CD4-positive, alpha-beta T cell treated with Interleukin-12 subunit alpha and Interleukin-12 subunit beta, for 1 hour (primary cell): ENCODE results near the gene PRDM5.

Source experiments
- DNase-seq: peaks from one replicate; pipeline ENCODE4 v3.0.0-alpha.2; 2020

The PRDM5 gene

GRCh38 chr4:120922381-120923206 is at the start of gene PRDM5:
TSS of gene PRDM5 (minus strand) at chr4:120922726. CDS start at chr4:120922608, 118 bp downstream.
- DNase-seq, result peak; percentile 6

GRCh38 chr4:120971884-120972283 is 49.4 kb upstream of the PRDM5 start:
- DNase-seq, result no peak

GRCh38 chr4:120965938-120966337 is 43.4 kb upstream of the PRDM5 start:
- DNase-seq, result no peak

GRCh38 chr4:120964596-120964995 is 42.1 kb upstream of the PRDM5 start:
- DNase-seq, result no peak

- no peak for DNase-seq
Observed at GRCh38 chr4:120963449-120963848, 40.9 kb upstream of the PRDM5 start.

GRCh38 chr4:120960656-120961267 is 38.2 kb upstream of the PRDM5 start:
- no peak for DNase-seq

- no peak for DNase-seq
Observed at GRCh38 chr4:120948382-120948781, 25.9 kb upstream of the PRDM5 start.

GRCh38 chr4:120942776-120943175 is 20.2 kb upstream of the PRDM5 start:
- no peak for DNase-seq

- DNase-seq, result no peak
Observed at GRCh38 chr4:120940547-120940946, 18.0 kb upstream of the PRDM5 start.

GRCh38 chr4:120939693-120940092 is 17.2 kb upstream of the PRDM5 start:
- no peak for DNase-seq

GRCh38 chr4:120929847-120930246 is 7.3 kb upstream of the PRDM5 start:
- DNase-seq, result no peak

GRCh38 chr4:120927801-120928409 is 5.4 kb upstream of the PRDM5 start:
- no peak for DNase-seq

- DNase-seq, result no peak
Observed at GRCh38 chr4:120926358-120927025, 4.0 kb upstream of the PRDM5 start.

- no peak for DNase-seq
Observed at GRCh38 chr4:120924931-120925330, 2.4 kb upstream of the PRDM5 start.

- DNase-seq, result no peak
Observed at GRCh38 chr4:120923207-120923522, 639 bp upstream of the PRDM5 start.

- DNase-seq, result peak; percentile 21
Observed at GRCh38 chr4:120921456-120922380, 808 bp downstream of the PRDM5 start.

GRCh38 chr4:120920666-120921065 is 1.9 kb downstream of the PRDM5 start:
- DNase-seq, result no peak

GRCh38 chr4:120919358-120919757 is 3.2 kb downstream of the PRDM5 start:
- no peak for DNase-seq

GRCh38 chr4:120918788-120919187 is 3.7 kb downstream of the PRDM5 start:
- no peak for DNase-seq

- DNase-seq, result no peak
Observed at GRCh38 chr4:120918092-120918491, 4.4 kb downstream of the PRDM5 start.

- no peak for DNase-seq
Observed at GRCh38 chr4:120916937-120917336, 5.6 kb downstream of the PRDM5 start.

- no peak for DNase-seq
Observed at GRCh38 chr4:120915336-120915735, 7.2 kb downstream of the PRDM5 start.

- no peak for DNase-seq
Observed at GRCh38 chr4:120903419-120903818, 19.1 kb downstream of the PRDM5 start.
